Suprapubic skin (tissue), 4 donors: Measurements from ENCODE around the gene LPIN3. TPM values are rescaled to one million over a fixed set of nuclear protein-coding genes. Genes with fewer than 3 reads are reported as not detected.

Source experiments
- DNase-seq, 2 donors: peaks; one replicate each; pipeline ENCODE4 v3.0.0-alpha.2; 2019; ENCODE audit warnings: low spot score in 2 of 2
- H3K27ac ChIP-seq: fragments of 200-600 bp; sonication (generic); one replicate; pipeline ENCODE4 v1.5.1; 2019
- H3K27me3 ChIP-seq: fragments of 200-600 bp; sonication (generic); one replicate; pipeline ENCODE4 v1.5.1; 2019
- H3K36me3 ChIP-seq: fragments of 200-600 bp; sonication (generic); one replicate; pipeline ENCODE4 v1.5.1; 2019
- H3K4me1 ChIP-seq: fragments of 200-600 bp; sonication (generic); one replicate; pipeline ENCODE4 v1.5.1; 2019
- H3K4me3 ChIP-seq: fragments of 200-600 bp; sonication (generic); one replicate; pipeline ENCODE4 v1.5.1; 2019; ENCODE audit warnings: mild to moderate bottlenecking
- H3K9me3 ChIP-seq: fragments of 200-600 bp; sonication (generic); one replicate; pipeline ENCODE4 v1.5.1; 2019
- CTCF ChIP-seq, 2 donors: fragments of 200-600 bp in 1 of 2; fragments of 450-650 bp in 1 of 2; sonication (generic) in 1 of 2; IDR thresholded peaks; one replicate each; pipeline ENCODE4 v1.5.1; 2016 to 2019; ENCODE audit warnings: antibody characterized with exemption in 2 of 2, mild to moderate bottlenecking in 1 of 2, moderate library complexity in 1 of 2
- EP300 ChIP-seq: sonication (generic); formaldehyde crosslinking; IDR thresholded peaks from one replicate; pipeline ENCODE4 v1.6.1; 2017; ENCODE audit warnings: antibody characterized with exemption
- POLR2A ChIP-seq, 2 donors: fragments of 450-650 bp; IDR thresholded peaks; one replicate each; pipeline ENCODE4 v1.6.1; 2017; ENCODE audit warnings: antibody characterized with exemption in 2 of 2, mild to moderate bottlenecking in 2 of 2, moderate library complexity in 2 of 2
- POLR2AphosphoS5 ChIP-seq, 3 donors: sonication (generic); formaldehyde crosslinking; IDR thresholded peaks; one replicate each; pipeline ENCODE4 v1.6.1; 2017; ENCODE audit warnings: antibody characterized with exemption in 3 of 3
- WGBS: methylation state at CpG from one replicate; pipeline ENCODE4 v1.1.5; 2018; 5-methylcytosine and 5-hydroxymethylcytosine counted together
- total RNA-seq, 4 donors: library from RNA; depleted of rRNA; stranded (reverse); fragments of >200 nt; gene quantifications; one replicate each; pipeline ENCODE4 v1.1.0, GENCODE V29; 2016

Gene LPIN3
- total RNA-seq, 4 donors from 2014 or later: 74.6 to 213 (median 85.2) TPM

GRCh38 chr20:41360831-41361756 lies 20.5 kb downstream of the LPIN3 start:
- Histone ChIP-seq H3K27me3 (peaks cover 18% of the 10 kb centered on the region), H3K9me3 (no peaks in the 10 kb centered on the region), H3K36me3 (peaks cover 32% of the 10 kb centered on the region), H3K4me1 (peaks cover 6% of the 10 kb centered on the region), H3K27ac (no peak overlapping the region), H3K4me3 (no peak overlapping the region)
- DNase-seq: no peak
- 82% methylated on average over 14 of the region's 22 CpGs for WGBS
- TF ChIP-seq EP300 (no peak), POLR2AphosphoS5 (IDR thresholded peaks at IDR 0.05) (no peak), POLR2A (IDR thresholded peaks at IDR 0.05) (no peak), CTCF (IDR thresholded peaks at IDR 0.05) (no peak)

- Histone ChIP-seq H3K4me1 (peaks cover 14% of the 10 kb centered on the region), H3K4me3 (no peak overlapping the region), H3K27ac (no peak overlapping the region), H3K36me3 (peaks cover 22% of the 10 kb centered on the region), H3K9me3 (no peaks in the 10 kb centered on the region), H3K27me3 (peaks cover 26% of the 10 kb centered on the region)
- TF ChIP-seq EP300 (no peak), CTCF (IDR thresholded peaks at IDR 0.05) (no peak), POLR2AphosphoS5 (IDR thresholded peaks at IDR 0.05) (no peak), POLR2A (IDR thresholded peaks at IDR 0.05) (no peak)
- DNase-seq: no peak
- WGBS: 88% methylated on average over 41 of the region's 45 CpGs
These were observed 21.4 kb downstream of the LPIN3 start for GRCh38 chr20:41361757-41362747.

- 100% methylated on average over 3 of the region's 5 CpGs for WGBS
- H3K9me3 ChIP-seq: no peaks in the 10 kb centered on the region
- peaks cover 15% of the 10 kb centered on the region for H3K36me3 ChIP-seq
- DNase-seq: no peak
- TF ChIP-seq CTCF (IDR thresholded peaks at IDR 0.05): no peak
- no peak for TF ChIP-seq POLR2AphosphoS5 (IDR thresholded peaks at IDR 0.05)
- TF ChIP-seq POLR2A (IDR thresholded peaks at IDR 0.05): no peak
- TF ChIP-seq EP300: no peak
- H3K27me3 ChIP-seq: peaks cover 31% of the 10 kb centered on the region
- H3K4me1 ChIP-seq: peaks cover 14% of the 10 kb centered on the region
- no peak overlapping the region for H3K4me3 ChIP-seq
- no peak overlapping the region for H3K27ac ChIP-seq
These were observed 22.1 kb downstream of the LPIN3 start for GRCh38 chr20:41362748-41363140.

GRCh38 chr20:41363601-41364000 lies 23.0 kb downstream of the LPIN3 start:
- H3K9me3 ChIP-seq: no peaks in the 10 kb centered on the region
- H3K27ac ChIP-seq: no peak overlapping the region
- peaks cover 7% of the 10 kb centered on the region for H3K36me3 ChIP-seq
- DNase-seq: no peak
- 83% methylated on average over 1 of the region's 7 CpGs for whole genome bisulfite sequencing
- peaks cover 14% of the 10 kb centered on the region for H3K4me1 ChIP-seq
- no peak for TF ChIP-seq POLR2AphosphoS5 (IDR thresholded peaks at IDR 0.05)
- TF ChIP-seq EP300: no peak
- TF ChIP-seq POLR2A (IDR thresholded peaks at IDR 0.05): no peak
- no peak for TF ChIP-seq CTCF (IDR thresholded peaks at IDR 0.05)
- no peak overlapping the region for H3K4me3 ChIP-seq
- peaks cover 36% of the 10 kb centered on the region for H3K27me3 ChIP-seq
